ENCODE results near the gene AKAP12.

AKAP12 gene

GRCh38 chr6:151307501-151307900, 67.7 kb downstream of the AKAP12 start:
- H3K27me3 ChIP-seq (ENCODE audit: control insufficient read depth, low read length), result 0 out of 2 replicates have a peak, but pooled peaks cover 8% of the 10 kb centered on the region
- no peaks in the 10 kb centered on the region for H3K9me2 ChIP-seq (replicated peaks; ENCODE audit: control insufficient read depth, low read length)
- no peak overlapping the region for H3K4me3 ChIP-seq (ENCODE audit: low read length)
- no peak for TF ChIP-seq EZH2phosphoT487 (IDR thresholded peaks at IDR 0.05; ENCODE audit: borderline replicate concordance, low read length)
- no peak for TF ChIP-seq CTCF (IDR thresholded peaks at IDR 0.05; ENCODE audit: low read depth, low read length, poor library complexity, severe bottlenecking)
- H3F3A ChIP-seq (ENCODE audit: control insufficient read depth, insufficient read depth), result no peaks in the 10 kb centered on the region
- no peak overlapping the region for H3K4me2 ChIP-seq (ENCODE audit: low read length)
- no peaks in the 10 kb centered on the region for H4K20me1 ChIP-seq (ENCODE audit: control insufficient read depth, insufficient read depth, low read depth, low read length)
- no peaks in the 10 kb centered on the region for H3K9me3 ChIP-seq (ENCODE audit: control insufficient read depth, insufficient read depth, low read length)
- H3K4me1 ChIP-seq (ENCODE audit: control insufficient read depth, low read length), result no peaks in the 10 kb centered on the region
- no peaks in the 10 kb centered on the region for H3K79me2 ChIP-seq (ENCODE audit: control insufficient read depth, low read length)
- no peaks in the 10 kb centered on the region for H3K36me3 ChIP-seq (ENCODE audit: control insufficient read depth, low read length)
- H3K27ac ChIP-seq (ENCODE audit: low read depth, low read length), result no peak overlapping the region

GRCh38 chr6:151309619-151310018, 69.9 kb downstream of the AKAP12 start:
- no peak overlapping the region for H3K4me2 ChIP-seq (ENCODE audit: low read length)
- H3K79me2 ChIP-seq (ENCODE audit: control insufficient read depth, low read length), result no peaks in the 10 kb centered on the region
- no peaks in the 10 kb centered on the region for H3F3A ChIP-seq (ENCODE audit: control insufficient read depth, insufficient read depth)
- TF ChIP-seq CTCF (IDR thresholded peaks at IDR 0.05; ENCODE audit: low read depth, low read length, poor library complexity, severe bottlenecking), result no peak
- H3K4me3 ChIP-seq (ENCODE audit: low read length), result no peak overlapping the region
- no peaks in the 10 kb centered on the region for H3K9me3 ChIP-seq (ENCODE audit: control insufficient read depth, insufficient read depth, low read length)
- H3K27me3 ChIP-seq (ENCODE audit: control insufficient read depth, low read length), result 0 out of 2 replicates have a peak, but pooled peaks cover 3% of the 10 kb centered on the region
- H4K20me1 ChIP-seq (ENCODE audit: control insufficient read depth, insufficient read depth, low read depth, low read length), result no peaks in the 10 kb centered on the region
- no peak overlapping the region for H3K27ac ChIP-seq (ENCODE audit: low read depth, low read length)
- H3K9me2 ChIP-seq (replicated peaks; ENCODE audit: control insufficient read depth, low read length), result no peaks in the 10 kb centered on the region
- no peaks in the 10 kb centered on the region for H3K36me3 ChIP-seq (ENCODE audit: control insufficient read depth, low read length)
- H3K4me1 ChIP-seq (ENCODE audit: control insufficient read depth, low read length), result no peaks in the 10 kb centered on the region

- 0 out of 2 replicates have a peak, but pooled peaks cover 3% of the 10 kb centered on the region for H3K27me3 ChIP-seq (ENCODE audit: control insufficient read depth, low read length)
- H3K36me3 ChIP-seq (ENCODE audit: control insufficient read depth, low read length), result no peaks in the 10 kb centered on the region
- no peaks in the 10 kb centered on the region for H3K9me2 ChIP-seq (replicated peaks; ENCODE audit: control insufficient read depth, low read length)
- TF ChIP-seq EZH2phosphoT487 (IDR thresholded peaks at IDR 0.05; ENCODE audit: borderline replicate concordance, low read length) (no peak), CTCF (IDR thresholded peaks at IDR 0.05; ENCODE audit: low read depth, low read length, poor library complexity, severe bottlenecking) (no peak)
- H3K4me2 ChIP-seq (ENCODE audit: low read length), result no peak overlapping the region
- no peaks in the 10 kb centered on the region for H3K4me1 ChIP-seq (ENCODE audit: control insufficient read depth, low read length)
- H3K79me2 ChIP-seq (ENCODE audit: control insufficient read depth, low read length), result no peaks in the 10 kb centered on the region
- H3K27ac ChIP-seq (ENCODE audit: low read depth, low read length), result no peak overlapping the region
- H4K20me1 ChIP-seq (ENCODE audit: control insufficient read depth, insufficient read depth, low read depth, low read length), result no peaks in the 10 kb centered on the region
- no peaks in the 10 kb centered on the region for H3K9me3 ChIP-seq (ENCODE audit: control insufficient read depth, insufficient read depth, low read length)
- H3K4me3 ChIP-seq (ENCODE audit: low read length), result no peak overlapping the region
- no peaks in the 10 kb centered on the region for H3F3A ChIP-seq (ENCODE audit: control insufficient read depth, insufficient read depth)
Observed at GRCh38 chr6:151310279-151310678, 70.5 kb downstream of the AKAP12 start.

Data from DOHH2 (cell line).